Measurements from ENCODE around the gene PLEKHG2.

The PLEKHG2 gene

DNA sequence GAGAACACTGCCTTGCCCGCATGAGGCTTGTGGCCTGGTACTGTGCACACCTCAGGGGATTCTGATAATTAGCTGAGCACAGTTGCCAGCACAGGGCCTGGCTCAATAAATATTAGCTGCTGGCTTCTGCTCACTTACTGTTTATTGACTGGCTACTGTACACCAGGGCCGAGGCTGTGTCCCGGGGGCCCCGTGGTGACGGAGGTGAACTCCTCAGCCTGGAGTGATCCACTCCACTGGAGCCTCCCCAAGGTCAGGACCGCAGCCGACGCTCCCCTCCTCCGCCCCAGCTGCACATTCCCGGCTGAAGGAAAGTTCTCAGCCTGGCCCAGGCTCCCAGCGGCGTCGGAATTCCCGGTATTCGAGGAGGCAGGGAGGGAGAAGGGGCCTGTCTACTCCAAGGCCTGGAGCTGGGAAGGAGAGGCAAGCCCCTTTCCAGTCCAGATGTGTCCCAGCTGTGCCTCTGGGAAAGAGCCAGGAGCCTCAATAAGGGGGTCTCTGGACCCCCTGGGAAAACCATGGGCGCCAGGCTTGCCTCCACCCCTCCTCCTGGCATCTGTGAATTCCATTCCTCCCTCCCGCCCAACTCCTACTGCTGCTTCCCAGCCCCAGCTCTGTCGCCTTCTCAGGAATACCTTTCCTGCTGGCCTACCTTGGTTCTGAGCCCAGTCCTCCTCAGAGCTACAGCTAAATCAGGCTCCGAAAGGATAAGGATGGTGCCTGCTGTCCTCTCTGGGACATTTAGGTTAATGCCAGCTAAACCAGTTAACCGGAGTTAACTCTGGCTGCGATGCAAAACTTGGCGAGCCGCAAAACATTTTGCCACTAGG, 16.0 kb downstream of the PLEKHG2 start:
- peak; percentile 35 for DNase-seq
- TF ChIP-seq, protein P1, sequence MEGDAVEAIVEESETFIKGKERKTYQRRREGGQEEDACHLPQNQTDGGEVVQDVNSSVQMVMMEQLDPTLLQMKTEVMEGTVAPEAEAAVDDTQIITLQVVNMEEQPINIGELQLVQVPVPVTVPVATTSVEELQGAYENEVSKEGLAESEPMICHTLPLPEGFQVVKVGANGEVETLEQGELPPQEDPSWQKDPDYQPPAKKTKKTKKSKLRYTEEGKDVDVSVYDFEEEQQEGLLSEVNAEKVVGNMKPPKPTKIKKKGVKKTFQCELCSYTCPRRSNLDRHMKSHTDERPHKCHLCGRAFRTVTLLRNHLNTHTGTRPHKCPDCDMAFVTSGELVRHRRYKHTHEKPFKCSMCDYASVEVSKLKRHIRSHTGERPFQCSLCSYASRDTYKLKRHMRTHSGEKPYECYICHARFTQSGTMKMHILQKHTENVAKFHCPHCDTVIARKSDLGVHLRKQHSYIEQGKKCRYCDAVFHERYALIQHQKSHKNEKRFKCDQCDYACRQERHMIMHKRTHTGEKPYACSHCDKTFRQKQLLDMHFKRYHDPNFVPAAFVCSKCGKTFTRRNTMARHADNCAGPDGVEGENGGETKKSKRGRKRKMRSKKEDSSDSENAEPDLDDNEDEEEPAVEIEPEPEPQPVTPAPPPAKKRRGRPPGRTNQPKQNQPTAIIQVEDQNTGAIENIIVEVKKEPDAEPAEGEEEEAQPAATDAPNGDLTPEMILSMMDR (IDR thresholded peaks at IDR 0.05; ENCODE audit: low read depth, low read length) = no peak
- peaks cover 41% of the 10 kb centered on the region for H3K36me3 ChIP-seq
- H3K27me3 ChIP-seq (ENCODE audit: insufficient read depth, low read depth, severe bottlenecking) = no peaks in the 10 kb centered on the region
- H3K27ac ChIP-seq = no peak overlapping the region; the same call in 1 of the 2 replicates
- no peaks in the 10 kb centered on the region for H3K9me3 ChIP-seq (ENCODE audit: severe bottlenecking)
- no peak overlapping the region for H3K4me3 ChIP-seq (ENCODE audit: low read depth, low read length)

DNA sequence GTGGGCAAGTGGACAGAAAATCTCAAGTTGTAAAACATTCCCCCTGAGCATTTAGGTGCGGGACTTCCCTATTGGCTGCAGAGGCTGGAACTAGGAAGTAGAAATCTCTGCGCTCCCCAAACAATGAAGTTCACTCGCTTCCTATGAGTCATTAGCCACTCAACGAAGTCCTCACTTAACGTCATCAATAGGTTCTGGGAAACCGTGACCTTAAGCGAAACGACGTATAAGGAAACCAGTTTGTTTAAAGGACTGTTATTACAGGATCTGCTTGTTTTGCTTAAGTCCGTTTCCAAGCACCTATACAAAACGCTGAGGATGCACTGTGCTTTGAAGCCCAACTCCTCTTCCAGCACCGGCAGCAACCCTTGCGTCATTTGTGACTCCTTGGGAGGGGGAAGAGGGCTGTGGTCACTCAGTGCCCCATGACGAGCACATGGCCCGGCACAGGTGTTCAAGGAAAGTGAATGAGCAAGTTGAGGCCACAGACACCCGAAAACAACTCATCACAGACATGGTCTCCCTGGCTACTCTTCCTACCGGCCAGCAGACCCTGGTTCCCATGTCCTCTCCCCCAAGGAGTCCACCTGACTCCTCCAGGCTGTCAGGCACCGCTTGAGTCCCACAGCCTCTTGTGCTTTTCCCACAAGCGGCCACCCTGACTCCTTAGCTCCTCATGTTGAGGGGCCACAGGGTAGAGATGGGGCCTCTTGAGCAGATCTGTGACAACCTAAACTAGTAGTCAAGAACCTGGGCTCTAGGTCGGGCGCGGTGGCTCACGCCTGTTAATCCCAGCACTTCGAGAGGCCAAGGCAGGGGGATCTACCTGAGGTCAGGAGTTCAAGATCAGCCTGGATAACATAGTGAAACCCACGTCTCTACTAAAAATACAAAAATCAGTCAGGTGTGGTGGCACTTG, 18.5 kb downstream of the PLEKHG2 start:
- Histone ChIP-seq H3K36me3 (peaks cover 50% of the 10 kb centered on the region), H3K4me3 (ENCODE audit: low read depth, low read length) (no peak overlapping the region), H3K27ac (no peak overlapping the region), H3K9me3 (ENCODE audit: severe bottlenecking) (no peaks in the 10 kb centered on the region), H3K27me3 (ENCODE audit: insufficient read depth, low read depth, severe bottlenecking) (no peaks in the 10 kb centered on the region)
- no peak for DNase-seq
- TF ChIP-seq, protein P1 (IDR thresholded peaks at IDR 0.05; ENCODE audit: low read depth, low read length) = no peak

GRCh38 chr19:39432677-39433025, 20.2 kb downstream of the PLEKHG2 start:
- no peak overlapping the region for H3K4me3 ChIP-seq (ENCODE audit: low read depth, low read length)
- H3K36me3 ChIP-seq = peaks cover 50% of the 10 kb centered on the region
- H3K27me3 ChIP-seq (ENCODE audit: insufficient read depth, low read depth, severe bottlenecking) = no peaks in the 10 kb centered on the region
- no peak overlapping the region for H3K27ac ChIP-seq
- TF ChIP-seq, protein P1 (IDR thresholded peaks at IDR 0.05; ENCODE audit: low read depth, low read length) = no peak
- no peak for DNase-seq
- no peaks in the 10 kb centered on the region for H3K9me3 ChIP-seq (ENCODE audit: severe bottlenecking)

GRCh38 chr19:39433480-39434079, 21.1 kb downstream of the PLEKHG2 start:
- H3K27ac ChIP-seq = no peak overlapping the region
- DNase-seq = no peak

More at GRCh38 chr19:39433480-39434079, 21.1 kb downstream of the PLEKHG2 start:
- no peaks in the 10 kb centered on the region for H3K9me3 ChIP-seq (ENCODE audit: severe bottlenecking)
- TF ChIP-seq, protein P1 (IDR thresholded peaks at IDR 0.05; ENCODE audit: low read depth, low read length) = no peak
- H3K36me3 ChIP-seq = peaks cover 50% of the 10 kb centered on the region
- no peaks in the 10 kb centered on the region for H3K27me3 ChIP-seq (ENCODE audit: insufficient read depth, low read depth, severe bottlenecking)
- no peak overlapping the region for H3K4me3 ChIP-seq (ENCODE audit: low read depth, low read length)
